Large intestine (tissue), 3 donors: ENCODE measurements around the gene PDGFRA. TPM values are rescaled to one million over a fixed set of nuclear protein-coding genes. Genes with fewer than 3 reads are reported as not detected.

Source experiments
- DNase-seq, 2 donors: peaks; one replicate each; pipeline versions ENCODE4 v3.0.0 to v3.0.0-alpha.2; 2013
- H3K27ac ChIP-seq: one replicate; pipeline ENCODE4 v1.5.1; 2013; ENCODE audit warnings: low read length
- H3K27me3 ChIP-seq: 2 replicates; pipeline ENCODE4 v1.6.1; 2013; ENCODE audit warnings: low read length; ENCODE audit not compliant: control insufficient read depth, insufficient read depth
- H3K36me3 ChIP-seq: 2 replicates; pipeline ENCODE4 v1.6.1; 2013; ENCODE audit warnings: low read length; ENCODE audit not compliant: control insufficient read depth, insufficient read depth
- H3K4me1 ChIP-seq: one replicate; pipeline ENCODE4 v1.6.1; 2013; ENCODE audit warnings: low read length; ENCODE audit not compliant: control insufficient read depth, insufficient read depth
- H3K4me3 ChIP-seq: one replicate; pipeline ENCODE4 v1.5.1; 2013; ENCODE audit warnings: low read length
- H3K9me3 ChIP-seq: one replicate; pipeline ENCODE4 v1.6.1; 2013; ENCODE audit warnings: mild to moderate bottlenecking, low read depth, low read length, moderate library complexity; ENCODE audit not compliant: control insufficient read depth
- WGBS: methylation state at CpG from one replicate; pipeline ENCODE4 v1.1.5; 2013; ENCODE audit warnings: low lambda C conversion rate; ENCODE audit not compliant: insufficient coverage; 5-methylcytosine and 5-hydroxymethylcytosine counted together
- polyA plus RNA-seq: library from polyadenylated mRNA; unstranded; fragments of 120-200 nt; gene quantifications from one replicate; pipeline ENCODE4 v1.2.1, GENCODE V29; 2013

The PDGFRA gene
- polyA plus RNA-seq, 1 donor = 92.0 TPM

GRCh38 chr4:54226404-54227255 is 2.5 kb upstream of the PDGFRA start:
- WGBS = 20% methylated on average over 1 of the region's 47 CpGs
- Histone ChIP-seq H3K36me3 (no peaks in the 10 kb centered on the region), H3K4me3 (peak overlapping the region; percentile 45), H3K27ac (peak overlapping the region; percentile 70), H3K27me3 (peaks cover 89% of the 10 kb centered on the region), H3K4me1 (peaks cover 25% of the 10 kb centered on the region), H3K9me3 (peaks cover 14% of the 10 kb centered on the region)
- DNase-seq = peak in 1 of 2 donors; percentile 48

GRCh38 chr4:54227256-54228055 is 1.6 kb upstream of the PDGFRA start:
- peaks cover 33% of the 10 kb centered on the region for H3K4me1 ChIP-seq
- peaks cover 93% of the 10 kb centered on the region for H3K27me3 ChIP-seq
- peak overlapping the region; percentile 45 for H3K4me3 ChIP-seq
- peak overlapping the region; percentile 70 for H3K27ac ChIP-seq
- peak in 1 of 2 donors; percentile 49 for DNase-seq
- WGBS = 0% methylated on average over 1 of the region's 36 CpGs
- peaks cover 22% of the 10 kb centered on the region for H3K9me3 ChIP-seq
- no peaks in the 10 kb centered on the region for H3K36me3 ChIP-seq

- peaks cover 33% of the 10 kb centered on the region for H3K4me1 ChIP-seq
- peak overlapping the region; percentile 35 for H3K27ac ChIP-seq
- H3K27me3 ChIP-seq = peaks cover 99% of the 10 kb centered on the region
- H3K36me3 ChIP-seq = no peaks in the 10 kb centered on the region
- peak in 1 of 2 donors; percentile 65 for DNase-seq
- no CpG with 5 or more reads among the region's 29 CpGs for WGBS
- H3K9me3 ChIP-seq = peaks cover 22% of the 10 kb centered on the region
- peak overlapping the region; percentile 45 for H3K4me3 ChIP-seq
These were observed 1.0 kb upstream of the PDGFRA start for GRCh38 chr4:54228056-54228527.

- no CpG with 5 or more reads among the region's 8 CpGs for WGBS
- Histone ChIP-seq H3K36me3 (no peaks in the 10 kb centered on the region), H3K27ac (peak overlapping the region; percentile 35), H3K4me1 (peaks cover 36% of the 10 kb centered on the region), H3K27me3 (peaks cover 99% of the 10 kb centered on the region), H3K9me3 (peaks cover 22% of the 10 kb centered on the region), H3K4me3 (peak overlapping the region; percentile 45)
- no peak for DNase-seq
These were observed 547 bp upstream of the PDGFRA start for GRCh38 chr4:54228546-54228945.

- Histone ChIP-seq H3K4me3 (peak overlapping the region; percentile 50), H3K4me1 (peaks cover 45% of the 10 kb centered on the region), H3K27me3 (peaks cover 94% of the 10 kb centered on the region), H3K27ac (peak overlapping the region; percentile 20), H3K36me3 (no peaks in the 10 kb centered on the region), H3K9me3 (peaks cover 22% of the 10 kb centered on the region)
- no peak for DNase-seq
- WGBS = no CpG with 5 or more reads among the region's 63 CpGs
These were observed 764 bp downstream of the PDGFRA start for GRCh38 chr4:54229631-54230483.

GRCh38 chr4:54230484-54231418 is 1.7 kb downstream of the PDGFRA start:
- Histone ChIP-seq H3K4me1 (peaks cover 46% of the 10 kb centered on the region), H3K27me3 (peaks cover 88% of the 10 kb centered on the region), H3K4me3 (peak overlapping the region; percentile 50), H3K27ac (peak overlapping the region; percentile 20), H3K36me3 (no peaks in the 10 kb centered on the region), H3K9me3 (peaks cover 22% of the 10 kb centered on the region)
- DNase-seq = peak in 1 of 2 donors; percentile 18
- WGBS = no CpG with 5 or more reads among the region's 63 CpGs

GRCh38 chr4:54231419-54231767 is 2.3 kb downstream of the PDGFRA start:
- Histone ChIP-seq H3K4me1 (peaks cover 43% of the 10 kb centered on the region), H3K9me3 (peaks cover 22% of the 10 kb centered on the region), H3K4me3 (peak overlapping the region; percentile 50), H3K36me3 (no peaks in the 10 kb centered on the region), H3K27me3 (peaks cover 86% of the 10 kb centered on the region), H3K27ac (peak overlapping the region; percentile 20)
- no CpG with 5 or more reads among the region's 20 CpGs for WGBS
- no peak for DNase-seq

- Histone ChIP-seq H3K36me3 (no peaks in the 10 kb centered on the region), H3K9me3 (peaks cover 22% of the 10 kb centered on the region), H3K4me3 (peak overlapping the region; percentile 50), H3K4me1 (peaks cover 37% of the 10 kb centered on the region), H3K27me3 (peaks cover 80% of the 10 kb centered on the region), H3K27ac (peak overlapping the region; percentile 20)
- peak in 1 of 2 donors; percentile 35 for DNase-seq
- 0% methylated on average over 5 of the region's 63 CpGs for WGBS
These were observed 2.9 kb downstream of the PDGFRA start for GRCh38 chr4:54231768-54232688.
